Body of pancreas (tissue), 4 donors: ENCODE results near the gene RPL38.

Experiments
- CTCF ChIP-seq, 7 experiments: fragments of 450-650 bp in 4 of 7; fragments of 200-600 bp in 3 of 7; sonication (generic) in 3 of 7; IDR thresholded peaks; one replicate each; pipeline ENCODE4 v1.5.1; 2016 to 2019; ENCODE audit warnings: antibody characterized with exemption in 7 of 7
- POLR2A ChIP-seq, 3 donors: fragments of 450-650 bp; IDR thresholded peaks; one replicate each; pipeline ENCODE4 v1.6.1; 2016; ENCODE audit warnings: antibody characterized with exemption in 3 of 3, mild to moderate bottlenecking in 2 of 3

GRCh38 chr17:74204474-74204873 lies 996 bp downstream of the RPL38 start:
- TF ChIP-seq CTCF (IDR thresholded peaks at IDR 0.05) (no peak), POLR2A (IDR thresholded peaks at IDR 0.05) (no peak)
